ENCODE data around the gene MYG1.

DNA sequence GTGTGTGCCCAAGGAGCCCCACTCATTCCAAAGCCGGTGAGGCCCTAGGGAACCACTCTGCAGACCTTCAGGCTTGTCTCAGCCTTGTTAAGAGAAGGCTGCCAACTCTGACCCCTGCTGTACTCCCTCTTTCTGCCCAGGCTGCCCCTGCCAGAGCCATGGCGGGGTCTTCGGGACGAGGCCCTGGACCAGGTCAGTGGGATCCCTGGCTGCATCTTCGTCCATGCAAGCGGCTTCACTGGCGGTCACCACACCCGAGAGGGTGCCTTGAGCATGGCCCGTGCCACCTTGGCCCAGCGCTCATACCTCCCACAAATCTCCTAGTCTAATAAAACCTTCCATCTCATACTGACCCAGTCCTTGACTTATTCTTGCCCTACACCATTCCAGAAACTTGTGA, 7.3 kb downstream of the MYG1 start:
- TF ChIP-seq CTCF (conservative IDR thresholded peaks at IDR 0.05) = no peak
- TF ChIP-seq EZH2 (IDR thresholded peaks at IDR 0.05; ENCODE audit: low read depth) = no peak
